Stimulated activated CD4-positive, alpha-beta T cell treated with anti-CD3 and anti-CD28 coated beads, Interleukin-2, amount 100 ng/mL, for 4 hours (primary cell): ENCODE results near the gene SH2D4B.

ENCODE experiments used
- DNase-seq: peaks from one replicate; pipeline ENCODE4 v3.0.0-alpha.2; 2020; ENCODE audit warnings: low read depth

SH2D4B gene

GRCh38 chr10:80544316-80544953, 6.7 kb downstream of the SH2D4B start:
- DNase-seq: no peak

- DNase-seq: no peak
Observed at GRCh38 chr10:80545258-80545881, 7.7 kb downstream of the SH2D4B start.

- DNase-seq: no peak
Observed at GRCh38 chr10:80552151-80552646, 14.5 kb downstream of the SH2D4B start.

GRCh38 chr10:80553436-80553835, 15.7 kb downstream of the SH2D4B start:
- no peak for DNase-seq

GRCh38 chr10:80554050-80554449, 16.3 kb downstream of the SH2D4B start:
- no peak for DNase-seq

- no peak for DNase-seq
Observed at GRCh38 chr10:80555415-80555814, 17.7 kb downstream of the SH2D4B start.

- no peak for DNase-seq
Observed at GRCh38 chr10:80561950-80562349, 24.2 kb downstream of the SH2D4B start.

GRCh38 chr10:80567292-80567691, 29.6 kb downstream of the SH2D4B start:
- DNase-seq: no peak

- DNase-seq: no peak
Observed at GRCh38 chr10:80569131-80569895, 31.6 kb downstream of the SH2D4B start.

- DNase-seq: no peak
Observed at GRCh38 chr10:80571352-80571751, 33.6 kb downstream of the SH2D4B start.

GRCh38 chr10:80579181-80579763, 41.6 kb downstream of the SH2D4B start:
- DNase-seq: no peak

- DNase-seq: no peak
Observed at GRCh38 chr10:80579849-80580637, 42.3 kb downstream of the SH2D4B start.

- DNase-seq: no peak
Observed at GRCh38 chr10:80580638-80581468, 43.2 kb downstream of the SH2D4B start.

- no peak for DNase-seq
Observed at GRCh38 chr10:80581469-80581835, 43.8 kb downstream of the SH2D4B start.

GRCh38 chr10:80582286-80582960, 44.7 kb downstream of the SH2D4B start:
- DNase-seq: no peak

- no peak for DNase-seq
Observed at GRCh38 chr10:80583685-80584084, 46.0 kb downstream of the SH2D4B start.

GRCh38 chr10:80585812-80586211, 48.1 kb downstream of the SH2D4B start:
- no peak for DNase-seq

GRCh38 chr10:80588546-80588945, 50.8 kb downstream of the SH2D4B start:
- DNase-seq: no peak

GRCh38 chr10:80589726-80590373, 52.1 kb downstream of the SH2D4B start:
- DNase-seq: no peak

GRCh38 chr10:80590585-80591125, 53.0 kb downstream of the SH2D4B start:
- no peak for DNase-seq
